SK-N-MC (cell line): ENCODE data around the gene DMAC2L.

ENCODE experiments used
- DNase-seq: peaks from one replicate; pipeline ENCODE4 v3.0.0-alpha.2; 2011; ENCODE audit warnings: low read depth, low spot score
- H3K27ac ChIP-seq: fragments of 200-600 bp; sonication (generic); 2 replicates; pipeline ENCODE4 v1.5.1; 2016; ENCODE audit warnings: mixed run types
- H3K36me3 ChIP-seq: fragments of 200-600 bp; sonication (generic); 2 replicates; pipeline ENCODE4 v1.6.1; 2017; ENCODE audit warnings: antibody characterized with exemption, low read length, mixed read lengths; ENCODE audit not compliant: insufficient read depth
- H3K4me3 ChIP-seq: fragments of 200-600 bp; sonication (generic); 2 replicates; pipeline ENCODE4 v1.5.1; 2016
- H3K9ac ChIP-seq: fragments of 200-600 bp; sonication (generic); 2 replicates; pipeline ENCODE4 v1.8.0; 2017; ENCODE audit warnings: mixed run types, mixed read lengths; ENCODE audit not compliant: insufficient read length
- H3K9me3 ChIP-seq: fragments of 200-600 bp; sonication (generic); 2 replicates; pipeline ENCODE4 v1.6.1; 2017; ENCODE audit warnings: low read depth, mild to moderate bottlenecking, antibody characterized with exemption, low read length, moderate library complexity, mixed read lengths
- EZH2 ChIP-seq: fragments of 200-600 bp; sonication (generic); IDR thresholded peaks from one replicate; pipeline ENCODE4 v1.6.1; 2017; ENCODE audit warnings: antibody characterized with exemption
- FOXP2 ChIP-seq: optimal IDR thresholded peaks from 2 replicates; pipeline ENCODE3; 2011; ENCODE audit warnings: mild to moderate bottlenecking, moderate library complexity; ENCODE audit not compliant: insufficient read depth; ENCODE audit errors: extremely low read length, control extremely low read depth
- POLR2AphosphoS5 ChIP-seq: IDR thresholded peaks from 2 replicates; pipeline ENCODE4 v1.6.1; 2012; ENCODE audit warnings: mild to moderate bottlenecking, low read depth, low read length, borderline replicate concordance

DMAC2L gene

DNA sequence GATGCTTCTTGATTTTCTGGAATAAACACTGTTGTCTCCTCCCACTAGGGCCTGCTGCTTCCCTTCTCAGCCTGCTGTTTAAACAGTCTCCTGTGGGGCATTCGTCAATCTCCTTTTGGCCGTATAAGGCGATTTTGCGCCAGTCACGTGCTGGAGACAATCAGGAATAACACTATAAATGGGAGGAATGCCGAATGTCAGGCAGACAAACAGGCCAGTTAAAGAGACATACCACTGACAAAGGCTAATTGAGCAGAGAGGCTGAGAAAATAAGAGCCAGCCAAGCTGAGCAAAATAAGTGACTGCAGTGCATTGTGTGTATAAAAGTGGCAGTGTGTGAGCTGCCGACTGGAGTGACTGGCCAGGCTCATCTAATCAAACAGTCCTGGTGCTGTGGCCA, 23.3 kb downstream of the DMAC2L start:
- Histone ChIP-seq H3K9me3 (no peaks in the 10 kb centered on the region), H3K9ac (no peak overlapping the region), H3K27ac (no peak overlapping the region), H3K4me3 (no peak overlapping the region), H3K36me3 (peaks cover 14% of the 10 kb centered on the region; the same call in 1 of the 2 replicates)
- TF ChIP-seq POLR2AphosphoS5, result no peak
- TF ChIP-seq FOXP2, result no peak
- TF ChIP-seq EZH2, result no peak
- no peak for DNase-seq

DNA sequence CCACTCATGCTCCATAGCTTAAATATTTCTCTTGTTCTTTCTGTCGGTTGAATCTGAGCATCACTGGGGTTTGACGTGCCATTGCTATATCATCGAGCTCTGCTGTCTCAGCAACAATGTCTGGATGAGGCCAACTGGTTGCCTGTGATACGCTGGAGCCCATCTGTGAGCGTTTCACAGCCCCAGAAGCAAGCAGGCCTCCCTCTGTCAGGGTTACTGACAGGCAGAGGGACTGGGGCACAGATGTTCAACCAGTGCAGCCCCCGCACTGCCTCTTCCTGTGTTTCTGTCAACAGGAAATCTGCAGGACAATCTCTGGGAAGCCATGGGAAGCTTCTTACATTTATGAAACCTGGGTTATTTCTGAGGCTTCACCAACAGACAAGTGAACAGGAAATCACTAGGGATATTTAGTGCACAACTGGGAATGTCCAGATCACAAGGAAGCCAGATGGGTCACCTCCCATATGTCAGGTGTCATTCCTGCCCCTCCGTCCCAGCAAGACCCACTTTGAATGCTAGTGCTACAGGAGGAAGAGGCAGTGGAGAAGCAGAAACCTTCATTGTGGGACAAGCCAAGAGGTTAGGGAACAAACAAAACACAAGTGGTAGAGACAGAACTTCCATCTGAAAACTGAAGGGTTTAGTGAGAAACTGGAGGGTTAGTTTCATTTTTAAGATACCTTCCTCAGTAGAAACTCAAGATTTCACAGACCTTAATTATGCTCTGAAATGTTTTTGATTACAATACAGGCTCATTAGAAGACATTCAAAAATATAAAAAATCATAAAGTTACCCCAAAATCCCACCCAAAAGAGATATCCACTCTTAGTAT, 24.1 kb downstream of the DMAC2L start:
- Histone ChIP-seq H3K9me3 (no peaks in the 10 kb centered on the region), H3K4me3 (no peak overlapping the region), H3K27ac (peak overlapping the region; percentile 54), H3K36me3 (peaks cover 14% of the 10 kb centered on the region; the same call in 1 of the 2 replicates), H3K9ac (no peak overlapping the region)
- no peak for DNase-seq
- TF ChIP-seq FOXP2 (no peak), EZH2 (no peak)

DNA sequence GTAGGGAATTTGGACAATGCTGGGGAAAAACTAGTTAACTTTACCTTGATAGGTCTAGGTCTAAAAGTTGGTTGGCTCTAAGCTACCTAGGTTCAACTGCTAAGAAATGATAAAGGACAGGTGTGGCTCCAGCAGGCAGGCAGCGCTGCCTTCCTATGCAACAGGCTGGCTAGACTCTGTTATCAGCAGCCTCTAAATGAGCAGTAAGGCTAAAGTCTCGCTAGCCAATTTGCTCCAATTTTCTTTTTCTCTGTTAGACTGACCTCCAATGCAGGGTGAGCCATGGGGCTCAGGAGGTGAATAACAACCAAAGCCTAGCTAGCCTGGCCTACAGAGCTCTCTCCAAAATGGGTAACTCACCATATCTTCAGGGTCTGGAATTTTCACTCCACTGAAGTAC, 26.5 kb downstream of the DMAC2L start:
- Histone ChIP-seq H3K27ac (no peak overlapping the region), H3K36me3 (no peaks in the 10 kb centered on the region), H3K9ac (no peak overlapping the region), H3K9me3 (no peaks in the 10 kb centered on the region), H3K4me3 (no peak overlapping the region)
- DNase-seq, result no peak
- TF ChIP-seq EZH2 (no peak), FOXP2 (no peak), POLR2AphosphoS5 (no peak)

DNA sequence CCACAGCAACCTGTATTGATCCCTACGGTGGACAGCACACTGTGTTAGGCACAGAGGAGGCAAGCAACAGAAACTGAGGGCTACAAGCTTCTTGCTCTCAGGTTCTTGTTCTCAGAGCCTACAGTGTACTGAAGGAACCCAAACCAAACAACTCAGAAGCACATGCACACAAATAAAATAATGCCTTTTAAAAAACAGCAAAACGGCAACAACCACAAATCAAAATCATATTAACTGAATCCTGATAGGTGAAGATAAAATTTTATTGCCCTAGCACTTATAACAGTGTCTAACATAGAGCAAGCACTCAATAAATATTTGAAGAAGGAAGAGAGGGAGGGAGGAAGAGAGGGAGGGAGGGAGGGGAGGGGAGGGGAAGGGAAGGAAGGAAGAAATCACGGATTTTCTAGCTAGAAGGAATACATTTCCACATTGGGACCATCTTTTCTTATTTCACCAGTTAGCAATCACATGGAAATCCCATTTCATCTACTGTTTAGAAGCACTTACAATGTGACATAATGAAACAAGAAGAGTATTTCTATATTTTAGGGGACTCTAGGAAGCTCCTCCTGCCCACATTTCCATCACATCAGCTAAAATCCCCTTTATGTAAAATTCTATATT, 27.2 kb downstream of the DMAC2L start:
- Histone ChIP-seq H3K27ac (no peak overlapping the region), H3K36me3 (no peaks in the 10 kb centered on the region), H3K4me3 (no peak overlapping the region), H3K9me3 (no peaks in the 10 kb centered on the region), H3K9ac (no peak overlapping the region)
- TF ChIP-seq FOXP2 (no peak), EZH2 (no peak), POLR2AphosphoS5 (no peak)
- no peak for DNase-seq

DNA sequence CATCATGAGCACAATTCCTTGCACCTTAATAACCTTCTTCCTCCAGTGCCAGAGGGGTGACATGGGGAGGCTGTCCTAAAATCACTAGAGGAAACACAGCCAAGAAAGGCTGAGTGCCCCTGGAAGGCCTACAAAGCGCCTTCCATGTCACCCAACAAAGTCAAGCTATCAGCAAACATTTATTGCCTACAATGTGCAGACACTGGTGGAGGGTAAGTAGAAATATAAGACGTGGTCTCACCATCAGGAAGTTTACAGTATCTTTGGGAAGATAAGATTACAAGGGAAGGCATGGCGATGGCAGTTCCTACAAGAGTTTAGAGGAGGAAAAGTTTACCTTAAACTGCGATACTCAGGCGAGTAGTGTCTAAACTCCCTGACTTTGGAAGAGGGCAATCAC, 27.9 kb downstream of the DMAC2L start:
- Histone ChIP-seq H3K9ac (no peak overlapping the region), H3K4me3 (no peak overlapping the region), H3K36me3 (no peaks in the 10 kb centered on the region), H3K27ac (no peak overlapping the region), H3K9me3 (no peaks in the 10 kb centered on the region)
- TF ChIP-seq FOXP2, result no peak
- TF ChIP-seq POLR2AphosphoS5, result no peak
- no peak for TF ChIP-seq EZH2
- DNase-seq, result no peak

DNA sequence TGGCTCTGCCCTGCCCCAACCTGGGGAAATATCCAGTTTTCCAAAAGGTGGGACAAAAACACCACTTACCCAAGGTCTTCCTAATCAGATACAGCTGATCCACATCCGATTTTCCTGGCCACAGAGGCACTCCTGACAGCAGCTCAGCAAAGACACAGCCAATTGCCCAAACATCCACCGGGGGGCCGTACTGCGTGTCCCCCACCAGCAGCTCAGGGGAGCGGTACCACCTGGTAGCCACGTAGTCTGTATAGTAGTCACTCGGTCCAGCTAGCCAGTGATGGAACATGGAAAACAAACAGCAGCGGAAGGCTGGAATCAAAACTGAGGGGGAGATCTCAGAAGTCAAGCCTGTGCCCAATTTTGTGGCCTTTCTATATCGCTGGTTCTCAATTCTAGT, 28.8 kb downstream of the DMAC2L start:
- Histone ChIP-seq H3K4me3 (no peak overlapping the region), H3K9ac (no peak overlapping the region), H3K36me3 (no peaks in the 10 kb centered on the region), H3K9me3 (no peaks in the 10 kb centered on the region), H3K27ac (no peak overlapping the region)
- no peak for DNase-seq
- TF ChIP-seq EZH2 (no peak), POLR2AphosphoS5 (no peak), FOXP2 (no peak)

DNA sequence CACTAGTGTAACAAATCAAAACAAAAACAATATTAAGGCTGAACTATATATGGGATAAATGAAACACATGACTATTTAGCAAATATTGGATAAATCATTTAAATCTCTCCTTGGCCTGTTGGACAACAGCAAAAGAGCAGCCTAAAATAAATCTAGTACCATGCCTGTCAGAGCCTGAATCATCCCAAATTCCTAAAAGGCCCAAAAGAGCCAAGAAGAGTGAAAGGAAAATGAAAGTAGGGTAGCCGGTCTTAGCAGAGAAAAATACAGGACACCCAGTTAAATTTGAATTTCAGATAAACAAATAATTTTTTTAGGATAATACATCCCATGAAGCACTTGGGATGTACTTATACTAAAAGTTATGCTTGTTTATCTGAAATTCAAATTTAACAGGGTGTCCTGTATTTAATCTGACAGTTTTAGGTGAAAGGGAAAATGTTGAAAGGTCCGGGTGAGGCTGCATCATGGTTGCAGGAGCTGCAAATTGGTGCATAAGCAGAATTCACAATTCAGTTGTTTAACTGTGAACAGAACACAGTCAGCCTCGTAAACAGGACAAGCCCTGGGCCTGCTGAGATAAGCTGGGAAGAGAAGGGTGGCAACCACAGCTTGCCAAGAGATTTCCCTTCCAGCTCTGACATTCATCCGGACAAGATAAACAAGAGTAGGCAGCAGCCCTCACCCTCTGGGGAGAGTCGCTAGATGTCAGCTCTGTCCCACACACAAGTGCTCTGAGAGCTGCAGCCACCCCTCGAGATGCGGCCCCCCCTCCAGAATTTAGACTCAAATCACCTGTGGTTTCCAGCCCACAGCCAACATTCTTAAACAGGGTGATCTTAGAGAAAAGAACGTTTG, 30.3 kb downstream of the DMAC2L start:
- H3K9me3 ChIP-seq, result no peaks in the 10 kb centered on the region
- no peak for DNase-seq
- peak overlapping the region; percentile 5 for H3K9ac ChIP-seq
- no peaks in the 10 kb centered on the region for H3K36me3 ChIP-seq
- peak overlapping the region; percentile 27 for H3K4me3 ChIP-seq
- peak overlapping the region; percentile 15; the same call in 1 of the 2 replicates for H3K27ac ChIP-seq
- TF ChIP-seq FOXP2 (peak; percentile 12), EZH2 (no peak)

DNA sequence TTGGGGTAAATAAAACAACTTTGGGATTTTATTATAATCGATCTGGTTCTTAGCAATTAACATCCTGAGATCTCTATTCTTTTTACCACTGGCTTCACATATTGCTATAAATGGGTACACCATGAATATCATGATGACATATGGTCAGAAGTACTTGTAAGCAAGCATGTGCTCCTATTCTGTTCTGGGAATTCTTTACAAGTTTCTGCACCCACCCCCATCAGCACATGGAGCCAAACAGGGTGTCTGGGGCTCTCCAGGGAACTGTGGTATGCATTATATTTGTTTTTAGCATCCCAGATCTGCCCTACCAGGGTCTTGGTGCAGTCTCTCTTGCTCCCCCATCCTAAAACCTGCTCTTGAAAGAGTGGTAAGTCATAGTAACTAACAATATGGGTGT, 31.3 kb downstream of the DMAC2L start:
- H3K4me3 ChIP-seq, result peak overlapping the region; percentile 27
- H3K36me3 ChIP-seq, result no peaks in the 10 kb centered on the region
- H3K9ac ChIP-seq, result no peak overlapping the region
- peak overlapping the region; percentile 29; the same call in 1 of the 2 replicates for H3K27ac ChIP-seq
- H3K9me3 ChIP-seq, result no peaks in the 10 kb centered on the region
- DNase-seq, result no peak
- no peak for TF ChIP-seq POLR2AphosphoS5
